DMS 273 (cell line): Measurements from ENCODE around the gene VEGFA.

Experiments
- DNase-seq: peaks from one replicate; lab custom pipeline; 2025; ENCODE audit not compliant: unreplicated experiment; lab: John Stamatoyannopoulos, UW

The VEGFA gene

GRCh38 chr6:43759136-43759906 lies 10.7 kb upstream of the VEGFA start:
- DNase-seq, result no peak

GRCh38 chr6:43759907-43760206 lies 10.2 kb upstream of the VEGFA start:
- no peak for DNase-seq

DNA sequence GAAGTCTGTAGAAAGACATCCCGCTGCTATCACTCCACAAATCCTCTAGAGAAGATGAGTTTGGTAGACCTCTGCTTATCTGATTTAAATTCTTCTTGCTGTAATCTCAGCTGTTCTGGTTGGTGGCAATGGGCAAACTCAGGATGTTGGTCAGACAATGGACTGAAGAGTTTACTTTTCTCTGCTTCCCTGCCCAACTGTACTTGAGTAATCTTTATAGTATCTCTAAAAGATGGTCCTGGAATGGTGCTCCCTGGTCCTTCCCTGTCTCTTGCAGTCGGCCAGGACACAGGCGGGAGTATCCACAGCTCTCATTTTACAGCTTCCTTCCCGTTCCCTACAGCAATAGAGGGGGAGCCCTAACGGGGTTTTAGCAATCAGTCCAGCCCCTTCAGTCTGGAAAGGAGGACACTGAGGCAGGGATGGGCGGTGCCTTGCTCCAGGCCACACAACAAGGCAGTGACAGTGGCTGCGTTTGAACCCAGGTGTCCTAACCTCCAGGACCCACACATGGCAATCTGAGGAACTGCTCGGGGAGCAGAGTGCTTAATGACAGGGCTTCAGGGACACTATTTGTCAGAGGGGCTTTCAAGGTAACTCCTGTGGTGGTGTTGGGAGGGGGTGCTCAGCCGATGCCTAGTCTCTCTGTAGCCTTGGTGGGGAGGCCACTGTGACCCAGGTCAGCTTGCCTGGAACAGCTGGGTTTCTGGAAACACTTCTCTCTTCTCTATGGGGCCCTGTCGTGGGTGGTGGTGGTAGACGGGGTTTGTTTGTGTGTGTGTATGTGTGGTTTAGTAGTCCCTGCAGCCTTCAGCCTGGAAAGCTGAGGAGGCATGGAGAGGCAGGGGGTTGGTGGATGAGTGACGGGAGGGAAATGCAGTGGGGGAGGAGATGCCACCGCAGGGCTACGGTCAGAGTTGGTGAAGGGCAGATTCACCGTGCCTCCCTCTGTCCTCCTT lies 9.5 kb upstream of the VEGFA start:
- DNase-seq, result no peak

DNA sequence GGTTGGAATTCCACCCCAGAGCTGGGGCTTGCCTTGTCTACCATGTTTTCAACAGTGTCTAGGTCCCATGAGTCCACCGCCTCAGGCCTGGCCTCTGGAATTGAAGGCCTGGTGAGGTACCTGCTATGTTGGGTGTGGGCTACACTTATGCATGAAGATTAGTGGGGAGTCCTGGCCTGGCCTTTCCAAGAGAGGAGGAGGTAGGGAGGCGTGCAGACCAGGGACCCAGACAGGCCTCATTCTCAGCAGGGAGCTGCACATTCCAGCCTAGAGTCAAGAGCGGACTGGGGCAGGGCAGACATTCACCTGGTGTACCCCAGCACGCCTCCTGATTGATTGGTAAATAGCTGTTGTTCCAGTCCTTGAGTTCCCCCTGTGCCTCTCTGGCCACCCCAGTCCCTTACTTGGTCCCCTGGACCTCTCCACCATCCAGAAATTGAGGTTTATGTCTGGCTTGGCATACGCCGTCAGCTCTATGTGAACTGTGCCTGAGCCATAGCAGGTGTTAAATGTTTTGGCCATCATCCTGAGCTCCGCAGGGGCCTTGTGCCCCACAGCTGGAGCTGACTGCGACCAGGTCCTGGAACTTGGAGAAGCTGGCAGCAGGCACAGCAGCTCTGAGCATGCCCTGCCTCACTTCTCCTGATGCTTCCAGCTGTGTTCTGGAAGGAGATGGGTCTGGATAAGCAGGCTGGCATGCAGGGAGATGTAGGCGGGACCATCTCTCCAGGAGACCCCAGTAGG lies 8.2 kb upstream of the VEGFA start:
- DNase-seq, result peak; percentile 50

DNA sequence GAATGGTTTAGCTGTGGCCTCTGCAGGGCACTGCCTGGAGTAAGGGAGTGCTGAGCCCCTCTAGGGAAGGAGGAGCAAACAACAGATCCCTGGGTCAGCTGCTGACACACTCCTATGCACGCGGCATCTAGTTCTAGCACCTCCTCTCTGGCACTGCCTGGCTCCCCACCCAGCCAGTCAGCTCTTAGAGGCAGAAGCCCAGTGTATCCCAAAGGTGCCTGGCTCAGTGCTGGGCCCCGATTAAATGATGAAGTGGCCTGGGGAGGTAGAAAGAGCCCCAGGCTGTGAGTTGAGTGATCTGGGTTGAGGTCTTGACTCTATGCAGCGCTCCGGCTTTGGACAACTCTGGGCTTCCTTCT lies 7.6 kb upstream of the VEGFA start:
- no peak for DNase-seq

- no peak for DNase-seq
Measured at GRCh38 chr6:43762966-43763695, 6.9 kb upstream of the VEGFA start.

GRCh38 chr6:43763812-43764522 lies 6.0 kb upstream of the VEGFA start:
- DNase-seq, result no peak

- no peak for DNase-seq
Measured at GRCh38 chr6:43764772-43765171, 5.2 kb upstream of the VEGFA start.

GRCh38 chr6:43765776-43766499 lies 4.1 kb upstream of the VEGFA start:
- DNase-seq, result no peak

DNA sequence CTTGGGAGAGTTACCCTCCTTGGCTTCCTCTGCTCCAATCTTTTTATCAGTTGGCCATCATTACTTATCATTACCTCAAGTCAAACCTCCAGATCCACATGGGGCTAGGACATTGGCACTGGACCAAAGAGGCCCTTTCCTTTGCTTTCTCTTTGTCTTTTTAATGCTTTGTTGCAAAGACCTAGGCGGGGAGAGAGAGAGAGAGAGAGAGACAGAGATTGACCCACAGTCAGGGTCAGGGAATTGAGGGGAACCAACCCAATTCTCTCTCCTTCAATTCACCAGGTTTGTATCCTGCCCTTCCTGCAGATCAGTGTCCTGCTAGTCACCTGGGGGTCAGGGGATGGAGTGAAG lies 3.5 kb upstream of the VEGFA start:
- no peak for DNase-seq

- no peak for DNase-seq
Measured at GRCh38 chr6:43766964-43767461, 3.0 kb upstream of the VEGFA start.

DNA sequence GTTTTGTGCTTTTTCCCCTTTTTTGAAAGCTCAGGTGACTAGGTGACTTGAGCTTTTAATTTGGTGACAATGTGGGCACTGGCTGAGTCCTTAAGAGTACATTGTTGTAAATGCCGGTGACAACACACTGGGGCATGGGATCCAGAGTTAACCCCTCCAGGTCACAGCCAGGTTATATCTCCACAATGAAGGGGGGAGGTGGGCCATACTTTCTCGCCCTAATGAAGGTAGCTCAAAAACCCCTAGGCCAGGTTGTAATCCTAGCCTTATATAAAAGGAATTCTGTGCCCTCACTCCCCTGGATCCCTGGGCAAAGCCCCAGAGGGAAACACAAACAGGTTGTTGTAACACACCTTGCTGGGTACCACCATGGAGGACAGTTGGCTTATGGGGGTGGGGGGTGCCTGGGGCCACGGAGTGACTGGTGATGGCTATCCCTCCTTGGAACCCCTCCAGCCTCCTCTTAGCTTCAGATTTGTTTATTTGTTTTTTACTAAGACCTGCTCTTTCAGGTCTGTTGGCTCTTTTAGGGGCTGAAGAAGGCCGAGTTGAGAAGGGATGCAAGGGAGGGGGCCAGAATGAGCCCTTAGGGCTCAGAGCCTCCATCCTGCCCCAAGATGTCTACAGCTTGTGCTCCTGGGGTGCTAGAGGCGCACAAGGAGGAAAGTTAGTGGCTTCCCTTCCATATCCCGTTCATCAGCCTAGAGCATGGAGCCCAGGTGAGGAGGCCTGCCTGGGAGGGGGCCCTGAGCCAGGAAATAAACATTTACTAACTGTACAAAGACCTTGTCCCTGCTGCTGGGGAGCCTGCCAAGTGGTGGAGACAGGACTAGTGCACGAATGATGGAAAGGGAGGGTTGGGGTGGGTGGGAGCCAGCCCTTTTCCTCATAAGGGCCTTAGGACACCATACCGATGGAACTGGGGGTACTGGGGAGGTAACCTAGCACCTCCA lies 2.2 kb upstream of the VEGFA start:
- no peak for DNase-seq

GRCh38 chr6:43768506-43768860 lies 1.5 kb upstream of the VEGFA start:
- DNase-seq, result peak; percentile 59

DNA sequence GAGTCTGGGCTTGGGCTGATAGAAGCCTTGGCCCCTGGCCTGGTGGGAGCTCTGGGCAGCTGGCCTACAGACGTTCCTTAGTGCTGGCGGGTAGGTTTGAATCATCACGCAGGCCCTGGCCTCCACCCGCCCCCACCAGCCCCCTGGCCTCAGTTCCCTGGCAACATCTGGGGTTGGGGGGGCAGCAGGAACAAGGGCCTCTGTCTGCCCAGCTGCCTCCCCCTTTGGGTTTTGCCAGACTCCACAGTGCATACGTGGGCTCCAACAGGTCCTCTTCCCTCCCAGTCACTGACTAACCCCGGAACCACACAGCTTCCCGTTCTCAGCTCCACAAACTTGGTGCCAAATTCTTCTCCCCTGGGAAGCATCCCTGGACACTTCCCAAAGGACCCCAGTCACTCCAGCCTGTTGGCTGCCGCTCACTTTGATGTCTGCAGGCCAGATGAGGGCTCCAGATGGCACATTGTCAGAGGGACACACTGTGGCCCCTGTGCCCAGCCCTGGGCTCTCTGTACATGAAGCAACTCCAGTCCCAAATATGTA lies 957 bp upstream of the VEGFA start:
- DNase-seq, result peak; percentile 95

DNA sequence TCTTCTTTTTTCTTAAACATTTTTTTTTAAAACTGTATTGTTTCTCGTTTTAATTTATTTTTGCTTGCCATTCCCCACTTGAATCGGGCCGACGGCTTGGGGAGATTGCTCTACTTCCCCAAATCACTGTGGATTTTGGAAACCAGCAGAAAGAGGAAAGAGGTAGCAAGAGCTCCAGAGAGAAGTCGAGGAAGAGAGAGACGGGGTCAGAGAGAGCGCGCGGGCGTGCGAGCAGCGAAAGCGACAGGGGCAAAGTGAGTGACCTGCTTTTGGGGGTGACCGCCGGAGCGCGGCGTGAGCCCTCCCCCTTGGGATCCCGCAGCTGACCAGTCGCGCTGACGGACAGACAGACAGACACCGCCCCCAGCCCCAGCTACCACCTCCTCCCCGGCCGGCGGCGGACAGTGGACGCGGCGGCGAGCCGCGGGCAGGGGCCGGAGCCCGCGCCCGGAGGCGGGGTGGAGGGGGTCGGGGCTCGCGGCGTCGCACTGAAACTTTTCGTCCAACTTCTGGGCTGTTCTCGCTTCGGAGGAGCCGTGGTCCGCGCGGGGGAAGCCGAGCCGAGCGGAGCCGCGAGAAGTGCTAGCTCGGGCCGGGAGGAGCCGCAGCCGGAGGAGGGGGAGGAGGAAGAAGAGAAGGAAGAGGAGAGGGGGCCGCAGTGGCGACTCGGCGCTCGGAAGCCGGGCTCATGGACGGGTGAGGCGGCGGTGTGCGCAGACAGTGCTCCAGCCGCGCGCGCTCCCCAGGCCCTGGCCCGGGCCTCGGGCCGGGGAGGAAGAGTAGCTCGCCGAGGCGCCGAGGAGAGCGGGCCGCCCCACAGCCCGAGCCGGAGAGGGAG lies 580 bp downstream of the VEGFA start:
- DNase-seq, result peak; percentile 81

- DNase-seq, result peak; percentile 85
Measured at GRCh38 chr6:43771210-43771857, 1.3 kb downstream of the VEGFA start.
